ENCODE measurements around the gene ECHS1.
"Not testable (repeated sequence)": the region's sequence is repeated elsewhere in the genome, so short reads cannot be mapped to it uniquely, and the experiment has no call there.

The ECHS1 gene

GRCh38 chr10:133373174-133374090, at the start of gene ECHS1:
Gene ECHS1, minus strand, starts transcription at chr10:133373354. Its CDS starts 21 bp downstream, at chr10:133373333.
- peak; percentile 92 for DNase-seq (ENCODE audit: low spot score)

DNA sequence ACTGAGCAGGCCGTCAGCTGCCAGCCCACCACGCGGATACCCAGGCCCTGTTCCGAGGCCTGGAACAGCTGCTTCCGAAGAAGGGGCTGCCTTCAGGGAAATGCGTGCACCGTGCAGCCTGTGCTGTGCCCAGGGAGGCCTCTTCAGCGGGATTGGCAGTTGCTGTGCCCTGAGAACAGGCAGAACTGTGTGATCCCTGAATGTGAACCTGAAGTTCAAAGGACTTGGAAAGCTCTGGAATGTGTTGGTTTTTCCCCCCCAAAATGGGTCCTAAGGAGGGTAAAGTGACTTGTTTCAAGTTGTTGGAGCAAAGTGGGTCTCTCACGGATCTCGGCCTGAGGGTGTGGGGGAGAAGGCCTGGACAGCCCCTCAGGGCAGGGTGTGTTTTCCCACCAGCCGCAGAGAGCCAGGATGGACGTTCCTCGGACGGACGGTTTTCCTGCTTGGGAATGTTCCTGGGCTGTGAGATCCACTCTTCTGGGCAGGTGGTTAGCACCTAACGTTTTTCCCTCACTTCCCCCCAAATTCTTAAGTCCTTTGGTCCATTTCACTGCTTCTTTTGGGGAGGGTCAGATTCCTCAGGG, 49.2 kb upstream of the ECHS1 start:
- DNase-seq (ENCODE audit: low spot score), result no peak

- no peak for DNase-seq (ENCODE audit: low spot score)
These were observed 48.4 kb upstream of the ECHS1 start for GRCh38 chr10:133421336-133422222.

DNA sequence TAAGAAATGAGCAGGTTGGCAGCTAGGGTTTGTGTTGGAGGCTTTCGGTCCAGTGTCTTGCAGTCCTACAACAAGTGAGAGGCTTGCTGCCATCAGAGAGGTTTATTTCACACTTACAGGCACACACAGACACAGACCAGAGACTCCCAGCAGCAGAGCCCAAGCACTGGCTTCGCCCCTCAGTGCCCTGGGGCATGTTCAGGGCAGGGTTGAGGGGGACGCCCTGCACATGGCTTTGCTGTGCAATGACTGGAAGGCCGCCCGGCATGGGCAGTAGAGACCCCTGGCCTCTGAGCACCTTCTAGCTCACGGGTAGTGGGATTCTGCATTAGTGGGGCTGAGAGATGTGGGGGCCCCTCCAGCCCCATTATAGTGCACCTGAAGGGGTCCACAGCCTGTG, 47.4 kb upstream of the ECHS1 start:
- DNase-seq (ENCODE audit: low spot score), result no peak

GRCh38 chr10:133420028-133420427, 46.9 kb upstream of the ECHS1 start:
- DNase-seq (ENCODE audit: low spot score), result no peak

DNA sequence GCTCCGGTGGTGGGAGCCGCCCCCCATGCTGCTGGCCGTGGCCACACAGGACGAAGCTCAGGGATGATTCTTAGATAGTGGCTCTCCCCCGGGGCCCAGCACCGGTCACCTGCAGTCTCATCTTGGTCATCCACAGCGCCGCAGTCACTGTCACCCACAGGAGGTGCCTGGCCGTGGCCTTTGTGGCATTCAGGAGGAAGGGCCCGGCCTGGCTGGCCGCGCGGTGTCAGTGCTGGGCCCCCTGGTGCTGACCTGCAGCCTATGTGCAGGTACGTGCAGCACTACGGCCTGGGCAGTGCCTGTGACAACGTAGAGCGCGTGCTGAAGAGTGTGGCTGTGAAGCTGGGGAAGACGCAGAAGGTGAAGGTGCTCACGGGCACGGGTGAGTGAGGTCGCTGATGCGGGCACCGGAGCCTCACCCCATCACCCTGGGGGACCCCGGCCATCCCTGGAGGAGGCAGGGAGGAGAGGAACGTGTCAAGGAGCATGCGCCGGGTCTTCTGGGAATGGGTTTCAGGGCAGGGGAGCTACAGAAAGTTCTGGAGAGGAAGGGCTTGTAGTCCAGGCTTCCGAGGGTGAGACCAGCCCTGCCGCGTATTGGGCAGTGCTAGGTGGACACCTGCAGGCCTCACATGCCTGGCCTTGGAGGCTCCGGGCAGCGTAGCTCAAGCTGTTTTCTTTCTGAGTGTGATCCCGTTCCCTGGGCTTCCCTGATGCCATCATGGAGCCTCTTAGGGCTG, 46.2 kb upstream of the ECHS1 start:
- no peak for DNase-seq (ENCODE audit: low spot score)

DNA sequence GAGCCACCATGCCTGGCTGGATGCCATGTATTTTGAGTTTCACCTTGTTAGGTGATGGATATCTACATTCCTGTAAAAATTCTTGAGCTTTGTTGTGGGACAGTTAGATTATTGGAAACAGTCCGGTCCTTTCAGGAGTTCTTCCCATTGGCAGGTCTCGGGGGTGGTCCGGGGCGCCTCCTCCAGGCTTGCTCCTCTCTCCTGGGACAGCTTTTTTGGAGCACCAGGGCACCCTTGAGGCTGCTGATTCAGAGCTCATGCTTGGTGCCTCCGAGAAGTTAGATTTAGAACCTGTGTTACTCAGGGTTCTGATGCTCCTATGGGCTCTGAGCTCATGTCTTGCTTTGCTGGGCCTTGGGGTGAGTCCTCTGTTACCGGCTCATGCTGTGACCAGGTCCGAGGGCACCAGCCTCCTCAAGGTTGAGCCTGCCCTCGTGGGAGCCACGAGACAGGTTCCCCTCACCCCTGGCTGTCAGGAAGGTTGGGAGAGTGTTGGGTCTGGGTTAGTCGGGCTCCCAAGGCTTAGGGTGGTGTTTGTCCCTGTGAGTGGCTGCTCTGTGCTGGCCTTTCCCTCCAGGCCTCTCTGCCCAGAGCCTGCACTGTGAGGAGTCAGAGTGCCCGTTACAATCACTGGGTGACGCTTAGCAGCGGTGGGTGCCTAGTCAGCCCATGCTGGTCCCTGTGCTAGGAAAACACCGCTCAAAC, 45.3 kb upstream of the ECHS1 start:
- no peak for DNase-seq (ENCODE audit: low spot score)

DNA sequence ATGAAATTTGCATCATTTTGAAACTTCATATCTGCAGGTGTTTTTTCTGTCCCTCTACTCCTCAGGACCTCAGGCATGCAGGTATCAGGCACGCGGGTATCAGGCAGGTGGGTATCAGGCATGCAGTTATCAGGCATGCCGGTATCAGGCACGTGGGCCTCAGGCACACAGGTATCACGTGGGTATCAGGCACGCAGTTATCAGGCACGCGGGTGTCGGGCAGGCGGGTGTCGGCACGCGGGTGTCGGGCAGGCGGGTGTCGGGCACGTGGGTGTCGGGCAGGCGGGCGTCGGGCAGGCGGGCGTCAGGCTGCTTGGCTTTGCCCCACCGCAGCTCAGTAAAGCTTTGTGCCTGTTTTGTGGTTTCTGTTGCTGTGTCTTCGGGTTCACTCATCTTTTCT, 42.6 kb upstream of the ECHS1 start:
- no peak for DNase-seq (ENCODE audit: low spot score)

- not testable (repeated sequence) for DNase-seq (ENCODE audit: low spot score)
These were observed 41.2 kb upstream of the ECHS1 start for GRCh38 chr10:133414401-133414800.

DNA sequence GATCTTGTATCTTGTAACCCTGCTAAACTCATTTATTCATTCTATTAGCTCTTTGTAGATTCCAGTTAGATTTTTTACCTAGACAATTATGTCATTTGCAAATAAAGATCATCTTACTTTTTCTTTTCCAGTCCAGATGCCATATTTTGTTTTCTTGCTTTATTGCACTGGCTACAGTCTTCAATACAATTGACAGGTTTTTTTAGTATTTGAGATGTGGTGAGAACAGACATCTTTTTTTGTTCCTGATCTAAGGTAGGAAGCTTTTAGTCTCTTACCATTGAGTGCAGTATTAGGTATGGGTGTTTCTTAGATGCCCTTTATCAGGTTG, 39.2 kb upstream of the ECHS1 start:
- DNase-seq (ENCODE audit: low spot score), result no peak

- no peak for DNase-seq (ENCODE audit: low spot score)
These were observed 38.6 kb upstream of the ECHS1 start for GRCh38 chr10:133411523-133412380.

GRCh38 chr10:133405844-133406527, 32.8 kb upstream of the ECHS1 start:
- no peak for DNase-seq (ENCODE audit: low spot score)

- no peak for DNase-seq (ENCODE audit: low spot score)
These were observed 32.1 kb upstream of the ECHS1 start for GRCh38 chr10:133405272-133405671.

- no peak for DNase-seq (ENCODE audit: low spot score)
These were observed 30.6 kb upstream of the ECHS1 start for GRCh38 chr10:133403784-133404183.

DNA sequence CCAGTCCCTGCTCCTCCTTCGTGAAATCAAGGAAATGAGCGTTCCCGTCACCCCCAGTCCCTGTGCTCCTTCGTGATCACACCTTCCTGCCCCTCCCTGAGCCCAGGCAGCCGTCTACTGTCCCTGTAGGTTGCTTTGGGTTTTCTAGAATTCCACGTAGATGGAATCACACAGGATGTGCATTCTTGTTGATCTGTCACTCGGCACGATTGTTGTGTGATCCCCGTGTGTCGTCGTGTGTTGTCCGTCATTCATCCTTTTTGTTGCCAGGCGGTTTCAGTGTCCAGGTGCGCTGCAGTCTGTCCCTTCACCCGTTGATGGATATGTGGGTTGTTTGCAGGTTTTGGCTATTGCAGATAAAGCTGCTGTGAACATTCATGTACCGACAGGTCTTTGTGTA, 30.2 kb upstream of the ECHS1 start:
- DNase-seq (ENCODE audit: low spot score), result no peak

DNA sequence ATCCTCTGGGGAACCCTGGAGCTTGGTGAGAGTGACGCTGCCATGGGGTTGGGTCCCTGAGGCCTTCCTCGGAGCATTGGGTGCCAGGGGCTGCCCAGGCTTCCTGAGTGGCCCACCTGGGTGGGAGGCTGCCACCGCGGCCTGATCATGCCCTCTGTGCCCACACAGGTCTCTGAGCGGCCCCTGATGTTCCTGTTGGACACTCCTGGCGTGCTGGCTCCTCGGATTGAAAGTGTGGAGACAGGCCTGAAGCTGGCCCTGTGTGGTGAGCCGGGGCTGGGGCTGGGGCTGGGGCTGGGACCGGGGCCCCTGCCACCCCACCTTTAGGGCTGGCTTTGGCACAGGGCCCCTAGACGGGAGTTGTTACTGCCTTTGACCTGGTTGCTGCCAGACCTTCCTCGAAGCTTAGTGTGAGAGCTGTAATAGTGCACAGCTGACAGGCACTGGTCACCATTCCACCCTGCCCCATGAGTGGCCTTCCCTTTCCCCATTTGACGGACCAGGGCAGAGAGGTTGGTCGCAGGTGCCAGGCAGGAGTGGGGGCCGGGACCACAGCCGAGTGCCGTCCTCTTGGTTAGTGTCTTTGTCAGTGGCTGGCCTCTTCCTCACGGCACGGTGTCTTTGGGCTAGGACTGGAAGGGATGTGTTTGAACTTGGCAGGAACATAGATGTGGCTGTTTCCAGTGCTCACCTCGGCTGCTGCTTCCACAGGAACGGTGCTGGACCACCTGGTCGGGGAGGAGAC, 29.0 kb upstream of the ECHS1 start:
- DNase-seq (ENCODE audit: low spot score), result no peak

DNA sequence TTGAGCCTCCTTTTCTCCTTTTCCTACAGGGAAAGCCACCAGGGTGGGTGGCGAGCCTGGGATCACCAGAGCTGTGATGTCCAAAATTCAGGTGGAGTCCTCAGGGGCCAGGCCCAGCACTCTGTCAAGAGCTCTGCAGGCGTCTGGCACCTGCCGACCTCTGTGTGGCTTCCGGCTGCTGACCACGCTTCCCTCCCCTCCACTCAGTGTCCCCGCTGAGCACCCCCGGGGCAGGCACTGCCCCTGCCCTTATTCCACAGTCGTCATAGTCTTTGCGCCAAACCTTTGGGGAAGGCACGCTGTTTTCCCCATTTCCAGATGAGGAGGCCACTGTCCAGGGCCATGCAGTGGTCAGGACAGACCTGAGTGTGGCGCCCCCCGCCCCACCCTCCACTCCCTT, 28.3 kb upstream of the ECHS1 start:
- no peak for DNase-seq (ENCODE audit: low spot score)

DNA sequence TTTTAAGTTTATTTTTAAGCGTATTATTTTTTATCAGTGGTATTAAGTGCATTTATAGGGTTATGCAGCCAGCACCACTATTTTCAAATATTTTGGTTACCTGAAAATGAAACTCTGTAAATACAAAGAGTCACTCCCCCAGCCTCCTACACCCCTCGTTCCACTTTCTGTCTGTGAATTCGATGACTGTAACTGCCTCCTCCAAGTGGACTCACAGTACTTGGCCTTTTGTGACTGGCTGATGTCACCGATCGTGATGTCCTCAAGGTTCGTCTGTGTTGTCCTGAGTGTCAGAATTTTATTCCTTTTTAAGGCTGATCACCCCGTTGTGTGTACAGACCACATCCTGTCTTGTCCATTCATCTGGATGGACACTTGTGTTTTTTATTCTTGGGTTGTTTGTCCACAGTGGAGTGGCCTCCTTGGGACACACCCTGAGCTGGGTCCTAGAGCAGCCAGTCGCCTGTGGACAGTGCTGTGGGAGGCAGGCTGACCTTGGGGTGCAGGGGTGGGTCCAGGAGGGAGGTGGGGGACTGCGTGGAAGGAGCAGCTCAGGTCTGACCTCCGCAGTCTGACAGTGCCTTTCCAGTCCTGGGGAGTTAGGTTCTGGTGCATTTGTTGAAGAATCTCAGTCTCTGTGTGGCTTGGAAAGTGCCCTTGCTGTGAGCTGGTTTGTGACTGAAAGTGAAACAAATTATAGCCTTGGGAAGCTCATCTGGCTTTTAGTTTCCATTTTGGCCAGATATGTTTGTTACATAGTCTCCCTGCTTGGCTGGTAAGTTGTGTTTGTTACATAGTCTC, 27.7 kb upstream of the ECHS1 start:
- DNase-seq (ENCODE audit: low spot score), result no peak
